Mammary epithelial cell (primary cell): ENCODE measurements around the gene CLC.

Source experiments
- EZH2 ChIP-seq: IDR thresholded peaks from 2 replicates; pipeline ENCODE4 v1.6.1; 2012; ENCODE audit warnings: low read length, inconsistent platforms, borderline replicate concordance
- TF ChIP-seq, protein P1 (sequence below), 2 donors: IDR thresholded peaks in 1 of 2; conservative IDR thresholded peaks in 1 of 2; 2 replicates each; pipeline ENCODE4 v1.5.1; 2011 to 2012; ENCODE audit warnings: inconsistent platforms in 2 of 2, low read length in 2 of 2, mild to moderate bottlenecking in 2 of 2, control low read depth in 1 of 2, low read depth in 1 of 2; ENCODE audit not compliant: insufficient read depth in 1 of 2; ENCODE audit errors: extremely low read depth in 1 of 2

DNA sequence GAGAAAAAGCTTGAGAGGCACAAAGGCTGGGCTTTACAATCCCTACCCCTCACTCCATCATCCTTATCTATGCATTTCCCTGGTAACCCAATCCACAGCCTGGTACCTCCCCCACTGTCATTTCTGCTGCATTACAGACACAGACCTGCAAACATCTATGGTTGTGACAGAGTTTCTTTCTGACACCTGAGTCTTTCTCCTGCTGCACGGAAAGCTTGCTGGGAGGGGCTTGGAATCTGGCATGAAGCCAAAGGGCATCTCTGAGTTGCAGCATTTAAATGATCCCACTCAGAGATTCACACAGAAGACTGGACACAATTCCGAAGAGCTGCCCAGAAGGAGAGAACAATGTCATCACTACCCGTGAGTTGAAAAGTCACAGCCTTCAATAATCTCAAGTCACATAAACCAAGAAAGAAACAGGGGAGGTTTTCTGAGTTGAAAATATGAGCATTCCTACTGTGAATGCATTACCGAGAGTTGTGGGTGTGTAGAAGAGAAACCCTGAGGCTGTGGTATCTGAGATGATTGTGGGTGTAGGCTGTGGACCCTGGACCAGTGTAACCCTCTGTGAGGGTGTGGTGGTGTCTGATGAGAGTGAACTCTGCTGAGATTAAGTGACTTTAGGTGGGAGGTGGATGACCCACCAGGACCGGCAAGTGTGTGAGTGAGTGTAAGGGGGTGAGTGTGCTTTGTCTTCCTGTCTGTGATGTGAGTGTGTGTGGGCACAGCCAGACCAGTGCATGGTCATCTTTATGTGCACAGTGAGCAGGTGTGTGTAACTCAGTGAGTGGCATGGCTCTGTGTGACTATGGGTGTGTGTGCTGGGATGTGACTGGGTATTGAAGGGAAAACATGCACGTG is 33.4 kb downstream of the CLC start, which contains the start of gene LGALS14:
- TF ChIP-seq, protein P1, sequence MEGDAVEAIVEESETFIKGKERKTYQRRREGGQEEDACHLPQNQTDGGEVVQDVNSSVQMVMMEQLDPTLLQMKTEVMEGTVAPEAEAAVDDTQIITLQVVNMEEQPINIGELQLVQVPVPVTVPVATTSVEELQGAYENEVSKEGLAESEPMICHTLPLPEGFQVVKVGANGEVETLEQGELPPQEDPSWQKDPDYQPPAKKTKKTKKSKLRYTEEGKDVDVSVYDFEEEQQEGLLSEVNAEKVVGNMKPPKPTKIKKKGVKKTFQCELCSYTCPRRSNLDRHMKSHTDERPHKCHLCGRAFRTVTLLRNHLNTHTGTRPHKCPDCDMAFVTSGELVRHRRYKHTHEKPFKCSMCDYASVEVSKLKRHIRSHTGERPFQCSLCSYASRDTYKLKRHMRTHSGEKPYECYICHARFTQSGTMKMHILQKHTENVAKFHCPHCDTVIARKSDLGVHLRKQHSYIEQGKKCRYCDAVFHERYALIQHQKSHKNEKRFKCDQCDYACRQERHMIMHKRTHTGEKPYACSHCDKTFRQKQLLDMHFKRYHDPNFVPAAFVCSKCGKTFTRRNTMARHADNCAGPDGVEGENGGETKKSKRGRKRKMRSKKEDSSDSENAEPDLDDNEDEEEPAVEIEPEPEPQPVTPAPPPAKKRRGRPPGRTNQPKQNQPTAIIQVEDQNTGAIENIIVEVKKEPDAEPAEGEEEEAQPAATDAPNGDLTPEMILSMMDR (conservative IDR thresholded peaks at IDR 0.05 in 1 of 2, IDR thresholded peaks at IDR 0.05 in 1 of 2; ENCODE audit: extremely low read depth in 1 of 2, insufficient read depth in 1 of 2, low read depth in 1 of 2, low read length in 2 of 2): no peak
- no peak for TF ChIP-seq EZH2
